AML-193 (cell line): ENCODE data around the gene RABGAP1L.
"Not testable (repeated sequence)": the region's sequence is repeated elsewhere in the genome, so short reads cannot be mapped to it uniquely, and the experiment has no call there.

ENCODE experiments used
- DNase-seq, 2 experiments: peaks; one replicate each; lab custom pipeline; 2025; lab: John Stamatoyannopoulos, UW

RABGAP1L gene

DNA sequence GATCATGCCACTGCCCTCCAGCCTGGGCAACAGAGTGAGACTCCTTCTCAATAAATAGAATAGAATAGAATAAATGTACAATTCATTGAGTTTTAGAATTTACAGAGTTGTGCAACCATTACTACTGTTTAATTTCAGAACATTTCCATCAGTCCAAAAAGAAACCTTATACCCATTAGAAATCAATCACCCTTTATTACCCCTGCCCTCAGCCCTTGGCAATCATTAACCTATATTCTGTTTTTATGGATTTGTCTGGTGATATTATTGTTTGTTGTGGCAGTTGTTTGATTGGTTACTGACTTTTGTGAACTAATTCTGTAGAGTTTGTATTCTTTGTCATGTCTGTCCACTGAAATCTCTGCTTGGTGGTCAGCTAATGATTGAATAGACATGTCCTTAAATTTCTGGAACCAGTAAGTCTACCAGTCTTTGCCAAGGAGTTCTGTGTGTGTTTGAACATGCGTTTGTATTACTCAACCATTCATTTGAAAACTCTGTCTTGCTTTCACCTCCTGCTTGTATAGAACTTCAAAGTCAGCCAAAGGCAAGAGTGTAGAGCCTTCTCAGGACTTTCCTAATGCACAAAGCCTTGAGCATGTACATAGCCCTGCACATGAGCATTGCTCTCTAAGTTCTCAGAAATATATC lies 497.2 kb downstream of the RABGAP1L start:
- DNase-seq: no peak

DNA sequence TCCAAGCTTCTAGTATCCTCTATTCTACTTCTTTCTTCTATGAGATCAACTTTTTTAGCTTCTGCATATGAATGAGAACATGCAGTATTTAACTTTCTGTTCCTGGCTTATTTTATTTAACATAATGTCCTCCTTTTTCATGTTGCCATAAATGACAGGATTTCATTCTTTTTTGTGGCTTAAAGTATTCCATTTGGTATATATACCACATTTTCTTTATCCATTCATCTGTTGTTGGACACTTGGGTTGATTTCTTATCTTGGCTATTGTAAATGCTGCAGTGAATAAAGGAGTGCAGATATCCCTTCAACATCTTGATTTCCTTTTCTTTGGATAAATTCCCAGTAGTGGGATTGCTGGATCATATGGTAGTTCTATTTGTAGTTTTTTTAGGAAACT lies 498.1 kb downstream of the RABGAP1L start:
- no peak for DNase-seq

DNA sequence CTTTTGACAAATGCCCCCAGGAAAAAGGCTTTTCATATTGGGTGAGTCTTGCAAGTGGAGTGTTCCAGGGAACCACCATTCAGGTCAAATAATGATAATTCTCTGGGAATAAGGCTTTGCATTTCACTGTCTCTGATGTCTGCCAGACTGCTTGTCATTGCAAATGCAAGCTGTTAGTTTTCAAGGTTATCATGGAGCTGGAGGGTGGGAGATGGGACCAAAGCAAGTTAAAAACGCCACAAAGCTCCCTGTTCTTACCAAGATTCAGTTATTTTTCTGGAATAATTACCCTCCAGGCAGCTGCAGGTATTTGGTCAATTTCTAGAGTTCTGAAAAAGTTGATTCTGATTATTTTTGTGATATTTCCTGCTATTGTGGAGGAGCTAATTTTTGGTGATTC lies 498.6 kb downstream of the RABGAP1L start:
- DNase-seq: no peak

DNA sequence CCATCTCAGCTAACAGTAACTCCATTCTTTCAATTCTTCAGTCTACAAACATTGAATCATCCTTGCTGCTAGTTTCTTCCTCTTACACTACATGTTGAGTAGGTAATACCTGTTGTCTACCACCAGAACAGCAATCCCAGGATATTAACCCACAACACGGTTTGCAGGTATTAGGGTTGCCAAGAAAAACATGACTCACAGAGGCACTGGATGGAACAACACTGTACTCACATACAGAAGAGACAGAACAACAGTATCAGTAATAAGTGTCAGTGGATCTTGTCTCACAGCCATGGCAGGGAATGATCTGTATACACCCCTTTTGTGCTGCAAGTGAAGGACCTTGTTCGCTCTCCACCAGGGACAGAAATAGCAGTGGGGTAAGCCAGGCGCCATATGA lies 500.5 kb downstream of the RABGAP1L start:
- no peak for DNase-seq

DNA sequence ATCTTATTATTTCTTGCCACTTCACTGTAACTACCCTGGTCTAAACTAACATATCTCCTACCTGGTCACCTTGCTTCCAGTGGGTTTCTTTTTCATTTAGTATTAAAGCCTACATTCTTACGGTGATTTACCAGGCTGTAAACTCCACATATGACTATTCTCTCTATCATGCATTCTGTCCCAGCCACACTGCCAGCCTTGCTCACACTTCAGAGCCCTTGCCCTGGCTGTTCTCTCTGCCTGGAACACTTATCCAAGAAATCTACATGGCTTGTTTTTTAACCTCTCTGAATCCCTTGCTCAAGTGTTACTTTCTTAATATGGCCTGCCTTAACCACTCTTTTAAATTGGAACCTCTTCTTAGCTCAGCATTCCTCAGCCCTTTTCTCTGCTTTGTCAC lies 501.2 kb downstream of the RABGAP1L start:
- DNase-seq: no peak

DNA sequence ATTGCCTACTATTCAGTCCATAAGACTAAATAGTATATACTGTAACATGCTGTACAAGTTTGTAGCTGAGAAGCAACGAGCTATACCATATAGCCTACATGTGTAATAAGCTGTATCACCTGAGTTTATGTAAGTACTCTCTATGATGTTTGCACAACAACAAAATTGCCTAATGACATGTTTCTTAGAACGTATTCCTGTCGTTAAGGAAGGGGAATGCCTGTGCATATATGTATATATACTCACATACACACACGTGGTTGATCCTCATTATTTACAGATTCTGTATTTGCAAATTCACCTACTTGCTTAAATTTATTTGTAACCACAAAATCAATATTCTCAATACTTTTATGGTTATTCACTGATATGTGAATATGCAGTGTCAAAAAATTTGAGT lies 504.0 kb downstream of the RABGAP1L start:
- no peak for DNase-seq

DNA sequence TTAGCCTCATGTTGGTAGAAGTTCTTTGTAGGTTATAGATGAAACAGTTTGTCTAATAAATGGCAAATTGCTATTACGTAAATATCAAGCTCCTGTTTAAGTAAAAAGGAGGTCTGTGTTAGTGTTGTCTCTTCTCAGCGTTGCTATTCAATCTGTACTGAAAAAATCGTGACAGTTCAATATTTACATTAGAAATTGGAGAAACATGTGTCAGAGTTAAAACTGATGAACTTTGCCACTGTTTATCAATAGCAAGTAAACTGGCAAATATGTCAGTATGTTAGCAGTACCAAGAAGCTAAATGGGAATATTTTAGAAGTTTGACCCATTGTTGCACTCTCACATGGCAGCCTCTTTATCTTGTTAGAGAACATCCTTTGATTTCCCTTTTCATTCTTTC lies 506.9 kb downstream of the RABGAP1L start:
- no peak for DNase-seq

DNA sequence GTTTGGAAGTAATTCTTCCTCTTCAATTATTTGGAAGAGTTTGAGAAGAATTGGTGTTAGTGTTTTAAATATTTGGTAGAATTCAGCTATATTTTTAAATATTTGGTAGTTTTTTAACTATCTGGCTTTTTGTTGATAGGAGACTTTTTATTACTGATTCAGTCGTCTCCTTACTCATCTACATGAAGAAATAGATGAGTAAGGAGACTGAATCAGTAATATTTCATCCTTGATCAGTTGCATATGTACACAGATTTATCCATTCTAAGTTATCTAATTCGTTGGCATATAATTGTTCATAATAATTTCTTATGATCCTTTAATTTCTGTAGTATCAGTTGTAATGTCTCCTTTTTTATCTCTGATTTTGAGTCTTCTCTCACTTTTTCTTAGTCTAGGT lies 512.5 kb downstream of the RABGAP1L start:
- no peak for DNase-seq

DNA sequence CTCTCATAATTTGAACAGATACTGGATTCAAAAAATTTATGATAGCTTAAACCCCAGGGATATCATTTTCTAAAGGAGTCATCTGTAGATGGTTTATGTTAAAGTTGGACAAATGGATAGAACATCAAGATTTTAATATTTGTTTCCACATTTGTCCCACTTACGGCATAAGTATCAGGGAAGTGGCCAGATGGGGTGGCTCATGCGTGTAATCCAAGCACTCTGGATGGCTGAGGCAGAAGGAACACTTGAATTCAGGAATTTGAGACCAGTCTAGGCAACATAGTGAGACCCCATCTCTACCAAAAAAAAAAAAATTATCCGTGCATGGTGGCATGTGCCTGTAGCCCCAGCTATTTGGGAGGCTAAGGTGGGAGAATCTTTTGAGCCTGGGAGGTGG lies 517.5 kb downstream of the RABGAP1L start:
- DNase-seq: no peak

DNA sequence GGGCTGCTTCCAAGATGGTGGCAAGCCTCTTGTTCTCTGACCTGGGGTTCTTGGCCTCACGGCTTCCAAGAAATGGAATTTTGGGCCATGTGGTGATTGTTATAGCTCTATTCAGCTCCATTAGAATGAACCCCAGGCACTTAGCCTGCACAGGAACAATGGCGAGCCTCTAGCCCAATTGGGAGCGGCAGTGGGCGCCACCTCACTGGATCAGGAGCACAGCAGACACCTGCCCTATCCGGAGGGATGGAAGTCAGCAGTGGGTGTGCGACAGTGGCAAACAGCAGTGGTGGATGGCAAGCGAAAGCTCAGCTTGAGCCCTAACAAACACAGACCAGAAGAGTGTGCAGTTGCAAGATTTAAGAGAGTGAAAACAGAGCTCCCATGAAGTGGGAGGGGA lies 519.3 kb downstream of the RABGAP1L start:
- no peak for DNase-seq

DNA sequence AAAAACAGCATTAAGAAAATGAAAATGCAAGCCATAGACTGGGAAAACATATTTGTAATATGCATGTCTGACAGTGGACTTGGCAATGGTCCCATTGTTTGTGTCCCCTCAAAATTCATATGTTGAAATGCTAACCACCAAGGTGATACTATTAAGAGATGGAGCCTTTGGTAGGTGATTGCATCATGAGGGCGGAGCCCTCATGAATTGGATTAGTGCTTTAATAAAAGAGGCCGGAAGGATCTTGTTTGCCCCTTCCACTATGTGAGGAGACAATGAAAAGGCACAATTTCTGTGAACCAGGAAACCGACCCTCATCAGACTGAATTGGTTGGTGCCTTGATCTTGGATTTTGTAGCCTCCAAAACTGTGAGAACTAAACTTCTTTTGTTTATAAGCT lies 520.8 kb downstream of the RABGAP1L start:
- no peak for DNase-seq

DNA sequence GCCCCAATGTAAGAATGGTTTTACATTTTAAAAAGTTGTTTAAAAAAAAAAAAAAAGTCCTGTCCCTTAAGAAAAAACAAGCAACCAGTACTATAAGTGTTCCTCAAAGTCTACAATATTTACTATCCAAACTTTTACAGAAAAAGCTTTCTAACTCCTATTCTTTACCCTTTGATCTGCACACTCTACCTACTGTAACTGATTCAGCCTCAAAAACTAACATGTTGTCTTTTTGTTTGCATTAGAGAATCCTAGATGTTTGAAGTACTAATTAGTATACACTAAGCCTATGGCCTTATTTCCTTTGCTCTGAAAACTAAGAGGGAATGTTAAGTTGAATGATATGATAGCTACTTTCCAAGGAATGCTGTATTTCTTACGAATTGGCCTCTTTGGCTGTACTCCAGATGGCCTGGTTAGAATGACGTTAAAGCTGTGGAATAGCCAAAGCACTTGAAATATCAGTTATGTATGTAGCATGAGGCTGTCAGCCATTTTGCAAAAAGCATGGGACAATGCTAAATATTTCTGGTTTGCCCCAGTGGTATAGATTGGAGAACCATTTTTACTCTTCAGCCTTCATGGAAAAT lies 523.2 kb downstream of the RABGAP1L start:
- no peak for DNase-seq

DNA sequence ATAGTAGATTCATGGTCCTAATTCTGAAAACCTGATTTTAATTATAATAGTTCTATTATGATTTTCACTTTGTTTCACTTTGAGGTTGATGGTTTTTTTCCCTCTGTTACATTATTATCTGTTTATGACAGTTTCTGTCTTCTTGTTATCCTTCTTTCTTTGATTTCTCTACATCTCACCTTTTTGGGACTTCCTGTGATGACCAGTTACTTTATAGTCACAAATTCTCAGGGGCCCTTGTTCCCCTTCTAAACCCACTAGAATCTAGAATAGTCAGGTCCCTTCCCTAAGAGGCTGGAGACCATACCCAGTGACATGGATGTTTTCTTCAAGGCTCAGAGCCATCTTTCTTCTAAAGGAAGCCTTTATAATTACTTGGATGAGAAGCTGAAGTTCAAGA lies 526.9 kb downstream of the RABGAP1L start:
- DNase-seq: no peak

DNA sequence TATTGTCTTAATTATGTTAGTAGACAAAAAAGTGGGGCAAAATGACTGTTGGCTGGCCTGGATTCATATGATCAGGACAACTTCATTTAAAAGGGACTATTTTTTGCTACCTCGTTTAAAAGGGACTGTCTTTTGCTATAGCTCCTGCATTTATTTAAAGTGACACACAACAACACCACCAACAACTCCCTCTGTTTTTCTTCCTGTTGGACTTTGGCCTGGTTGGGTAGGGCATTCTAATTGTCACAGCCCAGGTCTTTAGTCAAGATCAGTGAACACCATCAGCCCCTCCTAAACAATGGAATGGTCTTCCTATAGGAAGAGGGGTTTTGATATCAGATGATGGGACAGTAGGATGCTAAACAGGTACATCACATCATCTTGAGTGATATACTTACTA lies 530.2 kb downstream of the RABGAP1L start:
- no peak for DNase-seq

DNA sequence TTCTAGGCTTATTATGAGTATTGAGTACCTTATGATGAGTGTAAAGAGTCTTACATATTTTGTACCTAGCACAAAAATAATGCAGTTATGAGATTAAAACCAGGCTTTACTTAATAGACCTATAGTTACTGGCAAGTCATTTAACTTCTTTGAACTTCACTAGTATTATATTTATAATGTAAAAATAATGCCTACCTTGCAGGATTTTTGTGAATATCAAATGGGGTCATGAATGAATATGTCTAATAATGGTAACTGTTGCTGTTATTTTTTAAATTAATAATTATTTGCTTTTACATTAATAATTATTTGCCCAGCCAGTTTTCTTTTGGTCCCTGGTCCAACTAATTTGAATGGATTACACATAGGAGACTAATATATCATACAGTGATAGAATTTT lies 530.9 kb downstream of the RABGAP1L start:
- no peak for DNase-seq

DNA sequence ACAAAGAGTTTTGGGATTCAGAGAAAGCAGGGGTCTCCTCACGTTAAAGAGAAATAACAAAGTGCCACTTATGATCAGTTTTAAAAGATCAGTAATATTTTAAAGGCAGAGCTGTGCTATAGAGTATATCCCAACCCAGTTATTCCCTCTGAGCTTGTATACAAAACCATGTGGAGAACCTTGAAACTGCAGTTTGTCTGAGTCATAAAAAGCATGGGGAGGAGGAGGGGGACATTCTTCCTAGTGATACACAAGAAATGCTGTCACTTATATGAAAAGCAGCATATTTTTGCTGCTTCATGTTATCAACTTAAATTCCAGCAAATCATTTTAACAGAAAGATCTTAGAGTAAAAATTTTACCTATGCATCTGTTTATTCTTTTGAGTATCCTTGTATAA lies 533.0 kb downstream of the RABGAP1L start:
- no peak for DNase-seq

DNA sequence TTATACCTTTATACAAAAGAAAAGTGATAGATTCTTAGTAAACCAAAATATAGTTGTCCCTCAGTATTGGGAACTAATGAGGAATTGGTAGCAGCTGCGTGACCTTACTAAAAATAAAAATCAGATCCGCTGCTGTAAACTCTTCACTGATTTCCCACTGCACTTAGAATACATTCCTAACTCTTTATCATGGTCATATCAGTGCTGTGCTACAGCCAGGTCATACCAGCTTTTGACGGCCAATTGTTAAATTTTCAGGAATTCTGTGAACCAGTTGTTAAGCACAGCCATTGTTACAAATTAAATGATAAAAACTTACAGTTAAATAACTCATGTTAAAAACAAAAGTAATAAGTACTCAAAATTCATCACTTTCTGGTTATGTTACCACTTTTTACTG lies 533.8 kb downstream of the RABGAP1L start:
- no peak for DNase-seq

DNA sequence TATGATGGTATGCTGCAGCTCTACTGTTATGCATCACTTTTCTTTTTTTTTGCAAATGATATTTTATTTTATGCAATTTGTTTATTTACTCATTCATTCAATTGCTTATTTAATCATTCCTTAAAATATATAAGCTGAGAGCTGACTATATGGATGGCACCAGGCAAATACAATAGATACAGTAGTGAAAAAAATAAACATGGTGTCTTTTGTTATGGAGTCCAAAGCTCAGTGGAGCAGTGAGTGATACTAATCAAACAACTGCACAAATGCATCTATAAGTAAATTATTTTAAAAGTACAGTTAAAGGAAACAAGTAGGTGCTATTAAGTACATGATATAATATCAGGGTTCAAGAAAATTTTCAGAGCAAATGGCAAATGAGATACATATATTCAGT lies 534.2 kb downstream of the RABGAP1L start:
- DNase-seq: not testable (repeated sequence)

DNA sequence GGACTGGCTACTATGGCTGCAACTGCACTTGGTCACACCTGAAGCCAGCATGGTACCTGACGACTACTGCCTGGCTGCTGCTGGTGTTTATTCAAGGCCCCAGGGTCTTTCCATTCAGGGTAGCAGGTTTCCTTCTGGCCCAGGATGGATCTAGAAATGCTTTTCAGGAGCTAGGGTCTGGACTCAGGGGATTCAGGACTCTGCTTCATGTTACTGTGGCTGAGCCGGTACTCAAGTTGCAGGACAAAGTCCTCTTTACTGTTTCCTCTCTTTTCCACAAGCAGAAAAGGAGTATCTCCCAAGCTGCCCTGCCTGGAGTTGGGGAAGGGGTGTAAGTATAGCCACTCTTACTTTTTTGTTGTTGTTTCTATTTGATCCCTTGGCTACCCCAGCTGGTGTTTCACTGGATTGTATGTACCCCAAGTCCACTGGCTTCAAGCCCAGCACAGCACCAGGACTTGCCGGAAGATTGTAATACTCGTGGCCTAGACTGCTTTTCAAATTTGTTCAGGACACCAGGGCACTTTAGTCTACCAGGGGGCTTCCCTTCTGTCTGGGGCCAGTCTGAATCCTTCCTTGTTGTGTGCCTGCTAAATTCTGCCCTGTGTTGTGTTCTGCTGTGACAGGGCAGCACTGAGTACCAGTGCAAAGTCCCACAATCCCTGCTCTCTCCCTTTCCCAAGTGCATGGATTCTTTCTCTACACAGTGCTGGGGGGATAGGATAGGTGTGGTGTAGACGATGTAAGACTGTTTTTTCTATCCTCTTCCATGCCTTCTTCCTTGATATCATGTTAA lies 536.9 kb downstream of the RABGAP1L start:
- DNase-seq: no peak

DNA sequence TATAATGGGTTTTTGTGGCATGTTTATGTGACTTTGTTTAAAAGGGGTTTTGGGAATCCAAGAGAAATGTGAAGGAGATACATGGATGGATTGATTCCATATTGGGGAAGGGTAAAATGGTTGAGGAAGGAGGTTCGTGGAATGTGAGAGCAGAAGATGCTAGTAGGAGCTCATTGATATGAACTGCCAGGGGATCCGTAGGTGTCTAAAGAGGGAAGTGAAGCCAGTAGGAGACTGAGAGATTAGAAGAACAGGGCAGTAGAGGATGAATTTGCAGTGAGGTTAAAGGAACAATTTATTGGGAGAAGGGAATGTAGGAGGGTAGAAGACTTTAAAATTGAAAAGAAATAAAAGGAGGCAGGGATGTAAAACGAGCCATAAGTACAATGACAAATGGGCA lies 541.0 kb downstream of the RABGAP1L start:
- no peak for DNase-seq

DNA sequence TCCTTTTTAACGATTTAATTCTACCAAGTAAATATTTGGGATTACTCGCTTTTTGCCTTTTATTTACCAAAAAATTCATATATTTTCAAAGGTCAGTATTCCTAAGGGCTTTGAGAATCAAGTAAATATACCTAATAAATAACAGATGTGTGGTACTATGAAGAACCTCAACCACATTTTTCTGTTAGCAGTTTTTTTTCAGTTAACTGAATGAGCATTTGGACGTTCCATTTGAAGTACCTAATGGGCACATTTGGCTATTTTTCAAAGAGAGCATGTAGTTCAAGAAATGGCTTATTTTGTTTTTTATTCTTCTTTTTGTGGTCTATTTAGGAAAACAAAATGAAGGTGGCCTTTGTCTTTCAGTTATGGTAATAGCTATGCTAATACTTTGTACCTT lies 541.5 kb downstream of the RABGAP1L start:
- DNase-seq: no peak

DNA sequence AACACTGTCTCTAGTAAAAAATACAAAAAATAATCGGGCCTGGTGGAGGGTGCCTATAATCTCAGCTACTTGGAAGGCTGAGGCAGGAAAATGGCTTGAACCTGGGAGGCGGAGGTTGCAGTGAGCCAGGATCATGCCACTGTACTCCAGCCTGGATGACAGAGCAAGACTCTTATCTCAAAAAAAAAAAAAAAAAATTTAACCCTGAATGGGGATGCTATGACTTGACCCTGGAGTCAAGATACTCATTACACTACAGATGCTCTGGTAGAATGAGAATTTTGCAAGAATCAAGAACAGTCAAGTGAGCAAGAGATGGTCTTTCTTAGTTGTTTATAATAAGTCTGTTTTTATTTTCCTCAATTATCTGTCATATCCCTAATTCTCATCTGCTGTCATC lies 542.2 kb downstream of the RABGAP1L start:
- no peak for DNase-seq

DNA sequence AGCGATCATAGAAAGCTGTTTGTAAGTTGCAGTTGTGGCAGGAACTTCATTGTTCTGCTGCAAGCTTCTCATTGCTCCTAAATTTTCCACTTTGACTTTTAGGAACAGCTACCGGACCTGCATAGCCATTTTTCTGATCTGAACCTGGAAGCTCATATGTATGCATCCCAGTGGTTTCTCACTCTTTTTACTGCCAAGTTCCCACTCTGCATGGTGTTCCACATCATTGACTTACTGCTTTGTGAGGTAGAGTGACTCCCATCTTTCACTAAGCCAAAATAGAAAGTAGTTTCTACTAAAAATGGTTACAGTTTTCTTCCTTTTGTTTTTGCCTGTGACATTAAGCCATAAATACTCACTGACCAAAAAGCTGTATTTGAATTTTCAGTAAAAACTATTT lies 542.7 kb downstream of the RABGAP1L start:
- DNase-seq: no peak

DNA sequence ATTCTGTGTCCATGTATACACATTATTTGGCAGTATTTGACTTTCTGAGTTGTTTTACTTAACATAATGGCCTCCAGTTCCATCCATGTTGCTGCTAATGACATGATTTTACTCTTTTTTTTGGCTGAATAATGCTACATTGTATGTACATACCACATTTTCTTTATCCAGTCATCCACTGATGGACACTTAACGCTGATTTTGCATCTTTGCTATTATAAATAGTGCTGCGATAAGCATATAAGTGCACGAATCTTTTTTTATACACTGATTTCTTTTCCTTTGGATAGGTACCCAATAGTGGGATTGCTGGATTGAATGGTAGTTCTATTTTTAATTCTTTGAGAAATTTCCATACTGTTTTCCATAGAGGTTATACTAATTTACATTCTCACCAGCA lies 544.0 kb downstream of the RABGAP1L start:
- DNase-seq: no peak
